Adrenal gland (tissue), 12 donors: Measurements from ENCODE around the gene FBLN1. TPM values are rescaled to one million over a fixed set of nuclear protein-coding genes. Genes with fewer than 3 reads are reported as not detected.

ENCODE experiments used
- DNase-seq, 7 donors: peaks; one replicate each; pipeline ENCODE4 v3.0.0-alpha.2; 2019 to 2020
- H3K27ac ChIP-seq, 5 donors: fragments of 200-600 bp; sonication (generic) in 4 of 5; 1 replicate in 3 of 5; 2 replicates in 2 of 5; pipeline versions ENCODE4 v1.5.1 to v1.8.0; 2016 to 2020; ENCODE audit warnings: mild to moderate bottlenecking in 1 of 5
- H3K27me3 ChIP-seq: fragments of 200-600 bp; 2 replicates; pipeline ENCODE4 v1.8.0; 2021
- H3K36me3 ChIP-seq, 2 donors: fragments of 200-600 bp; replicated peaks in 1 of 2; 1 replicate in 1 of 2; 2 replicates in 1 of 2; pipeline versions ENCODE4 v1.5.1 to v1.8.0; 2018 to 2022
- H3K4me1 ChIP-seq, 2 donors: fragments of 200-600 bp; replicated peaks in 1 of 2; 1 replicate in 1 of 2; 2 replicates in 1 of 2; pipeline versions ENCODE4 v1.5.1 to v1.8.0; 2018 to 2021
- H3K4me3 ChIP-seq, 4 donors: fragments of 200-600 bp; sonication (generic) in 3 of 4; one replicate each; pipeline ENCODE4 v1.5.1; 2016 to 2018
- H3K9me3 ChIP-seq, 3 donors: fragments of 200-600 bp; sonication (generic) in 1 of 3; replicated peaks in 1 of 3; 1 replicate in 2 of 3; 2 replicates in 1 of 3; pipeline versions ENCODE4 v1.5.1 to v1.8.0; 2016 to 2021
- POLR2A ChIP-seq, 2 donors: fragments of 450-650 bp; IDR thresholded peaks; one replicate each; pipeline ENCODE4 v1.6.1; 2017; ENCODE audit warnings: antibody characterized with exemption in 2 of 2, mild to moderate bottlenecking in 2 of 2, moderate library complexity in 1 of 2
- WGBS, 4 donors: extraction: QIAGEN DNeasy Blood & Tissue Kit in 2 of 4; methylation state at CpG; one replicate each; pipeline versions ENCODE4 v1.1.5 to v1.1.7; 2013 to 2017; 5-methylcytosine and 5-hydroxymethylcytosine counted together
- intact Hi-C, 2 donors: fragments of 100-400 bp; cut with DNase I; formaldehyde crosslinking; loops; one replicate each; pipeline versions ENCODE4 v1.14.1 to v1.15.0; 2022 to 2023
- polyA plus RNA-seq, 3 donors: library from polyadenylated mRNA; stranded (reverse); fragments of 200-250 nt in 2 of 3; fragments of 350-450 nt in 1 of 3; fragmentation: Illumina TruSeq in 1 of 3; extraction: RNeasy Lipid Tissue Mini Kit (QIAGEN cat#74804) in 1 of 3; gene quantifications; one replicate each; pipeline ENCODE4 v1.2.3, GENCODE V29; 2013 to 2014
- total RNA-seq, 9 donors: library from RNA; depleted of rRNA in 4 of 9; stranded (reverse); fragments of >200 nt in 4 of 9; fragments of 120-200 nt in 1 of 9; fragmentation: NEBNext Ultra II Directional in 1 of 9; extraction: Animal tissue kit (Norgen Biotek cat#: 25700) in 1 of 9; gene quantifications; one replicate each; pipeline versions ENCODE4 v1.1.0 to v1.2.4, GENCODE V29; 2013 to 2023
- TF ChIP-seq, protein P1 (sequence below), 6 experiments: fragments of 450-650 bp in 4 of 6; fragments of 200-600 bp in 2 of 6; sonication (generic) in 1 of 6; IDR thresholded peaks; 1 replicate in 5 of 6; 2 replicates in 1 of 6; pipeline versions ENCODE4 v1.5.1 to v1.8.0; 2016 to 2021; ENCODE audit warnings: antibody characterized with exemption in 6 of 6, mild to moderate bottlenecking in 2 of 6, moderate library complexity in 1 of 6
- donor health status: healthy with polysubstance abuse.
- donor health status: Bipolar disorder and iron deficiency.
- donor health status: DM: yes; HTN: yes; CAD: no.
- donor health status: DM: no; HTN: no; CAD: no.
- donor health status: DM: no; HTN: no; CAD: no.
- donor health status: DM: yes; HTN: yes; CAD: no.

The FBLN1 gene
- total and polyA plus RNA-seq, 12 donors: 13.0 to 387 (median 148) TPM

DNA sequence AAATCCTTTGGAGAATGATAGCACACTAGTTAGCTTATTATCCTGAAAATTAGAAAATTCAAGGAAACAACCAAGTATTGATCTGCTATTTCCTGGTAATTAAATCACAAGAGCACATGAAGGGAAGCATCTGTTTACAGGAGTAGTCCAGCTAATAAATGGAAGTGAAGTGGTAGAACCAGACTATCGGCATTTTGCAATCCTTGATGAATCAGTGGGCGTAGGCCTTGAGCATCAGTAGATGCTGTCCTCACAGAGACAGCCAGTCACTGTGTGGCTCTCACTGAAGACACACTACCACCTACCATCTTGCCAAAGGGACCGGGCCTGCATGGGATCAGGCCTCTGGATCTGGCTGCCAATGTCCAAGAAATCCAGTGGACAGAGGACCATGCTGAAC is 69.8 kb downstream of the FBLN1 start:
- peaks cover 0 to 6% (median 0%) of the 10 kb centered on the region in 3 donors for H3K9me3 ChIP-seq
- H3K27me3 ChIP-seq: peaks cover 2% of the 10 kb centered on the region
- H3K36me3 ChIP-seq: no peaks in the 10 kb centered on the region
- intact Hi-C loops: no loop called here
- H3K27ac ChIP-seq: no peak overlapping the region
- H3K4me3 ChIP-seq: no peak overlapping the region
- WGBS, 4 donors: 88 to 94% (median 89%) methylated on average over 3 of the region's 3 CpGs
- TF ChIP-seq POLR2A (IDR thresholded peaks at IDR 0.05): no peak
- TF ChIP-seq, protein P1, sequence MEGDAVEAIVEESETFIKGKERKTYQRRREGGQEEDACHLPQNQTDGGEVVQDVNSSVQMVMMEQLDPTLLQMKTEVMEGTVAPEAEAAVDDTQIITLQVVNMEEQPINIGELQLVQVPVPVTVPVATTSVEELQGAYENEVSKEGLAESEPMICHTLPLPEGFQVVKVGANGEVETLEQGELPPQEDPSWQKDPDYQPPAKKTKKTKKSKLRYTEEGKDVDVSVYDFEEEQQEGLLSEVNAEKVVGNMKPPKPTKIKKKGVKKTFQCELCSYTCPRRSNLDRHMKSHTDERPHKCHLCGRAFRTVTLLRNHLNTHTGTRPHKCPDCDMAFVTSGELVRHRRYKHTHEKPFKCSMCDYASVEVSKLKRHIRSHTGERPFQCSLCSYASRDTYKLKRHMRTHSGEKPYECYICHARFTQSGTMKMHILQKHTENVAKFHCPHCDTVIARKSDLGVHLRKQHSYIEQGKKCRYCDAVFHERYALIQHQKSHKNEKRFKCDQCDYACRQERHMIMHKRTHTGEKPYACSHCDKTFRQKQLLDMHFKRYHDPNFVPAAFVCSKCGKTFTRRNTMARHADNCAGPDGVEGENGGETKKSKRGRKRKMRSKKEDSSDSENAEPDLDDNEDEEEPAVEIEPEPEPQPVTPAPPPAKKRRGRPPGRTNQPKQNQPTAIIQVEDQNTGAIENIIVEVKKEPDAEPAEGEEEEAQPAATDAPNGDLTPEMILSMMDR (IDR thresholded peaks at IDR 0.05): no peak
- no peaks in the 10 kb centered on the region for H3K4me1 ChIP-seq
- no peak for DNase-seq

DNA sequence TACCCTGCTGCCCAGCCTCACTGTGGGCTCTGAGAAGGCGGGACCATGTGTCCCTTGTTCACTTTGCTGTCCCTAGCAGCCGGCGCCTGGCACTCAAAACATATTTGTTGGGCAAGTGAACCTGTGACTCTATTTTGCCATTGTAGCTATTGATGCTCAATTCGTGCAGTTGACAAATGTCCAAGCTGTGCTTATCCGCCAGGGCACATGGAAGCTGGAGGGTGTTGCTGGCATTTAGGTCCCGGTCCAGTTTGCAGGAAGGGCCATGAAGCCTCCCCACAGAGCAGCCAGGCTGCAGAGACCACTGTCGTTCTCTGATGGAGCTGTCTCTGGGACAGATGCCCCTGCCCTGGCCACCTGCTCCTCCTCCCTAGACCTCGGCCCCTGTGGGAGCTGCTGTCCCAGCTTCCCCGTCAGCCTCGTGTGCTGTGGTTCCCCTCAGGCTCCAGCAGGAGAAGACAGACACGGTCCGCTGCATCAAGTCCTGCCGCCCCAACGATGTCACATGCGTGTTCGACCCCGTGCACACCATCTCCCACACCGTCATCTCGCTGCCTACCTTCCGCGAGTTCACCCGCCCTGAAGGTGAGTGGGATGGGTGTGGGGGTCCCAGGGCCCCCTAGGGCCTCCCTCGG is 71.5 kb downstream of the FBLN1 start:
- H3K9me3 ChIP-seq: peaks cover 0 to 6% (median 0%) of the 10 kb centered on the region in 3 donors
- peaks cover 0 to 3% of the 10 kb centered on the region in 2 donors for H3K4me1 ChIP-seq
- H3K27ac ChIP-seq: no peak overlapping the region
- TF ChIP-seq, protein P1 (IDR thresholded peaks at IDR 0.05): no peak
- TF ChIP-seq POLR2A (IDR thresholded peaks at IDR 0.05): no peak
- intact Hi-C loops: no loop called here
- no peak for DNase-seq
- 83 to 89% (median 87%) methylated on average over 19 to 23 of the region's 23 CpGs for WGBS, 4 donors
- no peak overlapping the region for H3K4me3 ChIP-seq
- peaks cover 4% of the 10 kb centered on the region for H3K27me3 ChIP-seq
- H3K36me3 ChIP-seq: no peaks in the 10 kb centered on the region

DNA sequence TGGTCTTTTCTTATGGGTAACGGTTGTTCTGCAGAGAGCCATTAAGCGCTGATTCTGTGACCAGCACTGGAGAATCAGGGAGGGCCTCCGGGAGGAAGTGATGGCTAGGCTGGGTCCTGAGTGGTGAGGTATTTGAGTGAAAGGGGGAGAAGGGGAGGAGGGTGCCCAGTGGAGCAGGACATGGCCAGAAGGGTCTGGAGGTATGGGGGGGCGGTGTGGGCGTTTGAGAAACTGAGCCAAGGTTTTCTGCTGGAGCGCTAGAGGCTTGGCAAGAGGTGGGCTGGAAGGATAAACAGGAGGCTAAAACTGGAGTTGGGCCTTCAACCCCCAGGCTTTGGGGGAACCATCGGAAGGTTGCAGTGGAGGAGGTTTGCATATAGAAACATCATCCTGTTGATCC is 72.5 kb downstream of the FBLN1 start:
- intact Hi-C loops: loop anchor here (5.0 kb wide), 2 partner anchors 72 to 412 kb away; no protein-coding TSS in a partner anchor

DNA sequence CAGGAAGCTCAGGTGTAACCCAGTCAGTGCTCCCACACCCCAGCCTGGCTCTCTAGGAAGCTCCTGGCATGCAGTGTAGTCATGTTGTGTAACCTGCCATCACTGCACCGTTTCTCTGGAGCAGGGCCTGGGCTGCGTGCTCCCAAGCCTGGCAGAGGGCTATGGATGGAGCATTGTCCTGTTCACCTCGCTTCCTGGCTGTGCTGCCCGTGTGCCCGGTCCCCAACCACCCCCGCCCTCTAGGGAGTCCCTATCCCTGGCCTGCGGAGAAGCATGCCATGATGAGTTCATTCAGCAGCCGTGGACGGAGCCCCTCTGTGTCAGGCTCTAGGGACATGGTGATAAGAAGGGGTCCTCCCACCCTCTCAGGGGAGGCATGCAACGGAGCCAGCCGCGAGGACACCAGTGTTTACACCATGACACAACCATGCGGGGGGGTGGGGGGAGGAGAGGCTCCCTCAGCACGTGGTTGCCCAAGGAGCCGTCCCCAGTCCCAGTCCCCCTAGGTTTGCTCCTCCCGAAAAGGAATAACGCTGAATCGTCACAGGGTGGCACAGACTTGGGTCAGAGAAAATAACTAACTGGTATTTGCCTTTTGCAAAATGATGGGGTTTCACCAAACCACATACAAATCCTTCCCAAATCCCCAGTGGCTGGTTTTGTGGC is 73.1 kb downstream of the FBLN1 start:
- Histone ChIP-seq H3K27ac (no peak overlapping the region), H3K4me1 (peaks cover 0 to 3% of the 10 kb centered on the region in 2 donors), H3K36me3 (no peaks in the 10 kb centered on the region), H3K4me3 (no peak overlapping the region), H3K9me3 (peaks cover 0 to 3% (median 0%) of the 10 kb centered on the region in 3 donors), H3K27me3 (peaks cover 4% of the 10 kb centered on the region)
- DNase-seq: no peak
- TF ChIP-seq, protein P1 (IDR thresholded peaks at IDR 0.05): no peak
- no peak for TF ChIP-seq POLR2A (IDR thresholded peaks at IDR 0.05)
- WGBS, 4 donors: 63 to 78% (median 74%) methylated on average over 10 to 18 of the region's 18 CpGs
- intact Hi-C loops: loop anchor here (5.0 kb wide), 2 partner anchors 72 to 412 kb away; no protein-coding TSS in a partner anchor

More for the DNA sequence above, 72.5 kb downstream of the FBLN1 start:
- H3K27me3 ChIP-seq: peaks cover 4% of the 10 kb centered on the region
- TF ChIP-seq POLR2A (IDR thresholded peaks at IDR 0.05): no peak
- TF ChIP-seq, protein P1 (IDR thresholded peaks at IDR 0.05): no peak
- 88 to 90% (median 88%) methylated on average over 7 of the region's 7 CpGs for WGBS, 4 donors
- no peak for DNase-seq
- H3K9me3 ChIP-seq: peaks cover 0 to 6% (median 0%) of the 10 kb centered on the region in 3 donors
- H3K36me3 ChIP-seq: no peaks in the 10 kb centered on the region
- H3K4me3 ChIP-seq: no peak overlapping the region
- H3K27ac ChIP-seq: no peak overlapping the region
- peaks cover 0 to 3% of the 10 kb centered on the region in 2 donors for H3K4me1 ChIP-seq
